Duodenal mucosa (tissue), 2 donors: ENCODE data around the gene PAFAH1B1.
"Not testable (repeated sequence)": the region's sequence is repeated elsewhere in the genome, so short reads cannot be mapped to it uniquely, and the experiment has no call there.

ENCODE experiments used
- H3K27ac ChIP-seq: one replicate; pipeline ENCODE4 v1.7.0; 2013; ENCODE audit warnings: low read depth, low read length
- H3K27me3 ChIP-seq, 2 donors: one replicate each; pipeline ENCODE4 v1.7.0; 2013; ENCODE audit warnings: low read length in 2 of 2, control low read depth in 1 of 2; ENCODE audit not compliant: insufficient read depth in 2 of 2, control insufficient read depth in 1 of 2
- H3K36me3 ChIP-seq, 2 donors: one replicate each; pipeline ENCODE4 v1.7.0; 2013; ENCODE audit warnings: low read length in 2 of 2, control low read depth in 1 of 2; ENCODE audit not compliant: insufficient read depth in 2 of 2, control insufficient read depth in 1 of 2
- H3K4me1 ChIP-seq, 2 donors: one replicate each; pipeline ENCODE4 v1.7.0; 2013; ENCODE audit warnings: low read length in 2 of 2, control low read depth in 1 of 2; ENCODE audit not compliant: insufficient read depth in 2 of 2, control insufficient read depth in 1 of 2
- H3K4me3 ChIP-seq, 2 donors: one replicate each; pipeline ENCODE4 v1.7.0; 2013; ENCODE audit warnings: low read length in 2 of 2, low read depth in 1 of 2
- H3K9ac ChIP-seq, 2 donors: one replicate each; pipeline ENCODE4 v1.7.0; 2013; ENCODE audit warnings: low read length in 2 of 2, low read depth in 1 of 2
- H3K9me3 ChIP-seq, 2 donors: one replicate each; pipeline ENCODE4 v1.7.0; 2013; ENCODE audit warnings: low read length in 2 of 2, control low read depth in 1 of 2; ENCODE audit not compliant: control insufficient read depth in 1 of 2

PAFAH1B1 gene

GRCh38 chr17:2656283-2656682 is 62.8 kb downstream of the PAFAH1B1 start:
- Histone ChIP-seq H3K27ac (no peak overlapping the region), H3K4me1 (no peaks in the 10 kb centered on the region), H3K9ac (no peak overlapping the region), H3K4me3 (no peak overlapping the region), H3K27me3 (no peaks in the 10 kb centered on the region), H3K9me3 (no peaks in the 10 kb centered on the region), H3K36me3 (peaks cover 0 to 10% of the 10 kb centered on the region in 2 donors)

GRCh38 chr17:2659337-2659736 is 65.9 kb downstream of the PAFAH1B1 start:
- not testable (repeated sequence) for H3K36me3 ChIP-seq

GRCh38 chr17:2660410-2660809 is 67.0 kb downstream of the PAFAH1B1 start:
- H3K27ac ChIP-seq, H3K36me3 ChIP-seq, H3K27me3 ChIP-seq, H3K4me3 ChIP-seq, H3K9me3 ChIP-seq, H3K9ac ChIP-seq, H3K4me1 ChIP-seq: not testable (repeated sequence)

More at GRCh38 chr17:2659337-2659736, 65.9 kb downstream of the PAFAH1B1 start:
- not testable (repeated sequence) for H3K27ac ChIP-seq, H3K9ac ChIP-seq, H3K4me3 ChIP-seq, H3K27me3 ChIP-seq, H3K4me1 ChIP-seq, H3K9me3 ChIP-seq

- peaks cover 32 to 75% of the 10 kb centered on the region in 2 donors for H3K36me3 ChIP-seq
Measured at GRCh38 chr17:2672026-2672425, 78.6 kb downstream of the PAFAH1B1 start.

GRCh38 chr17:2679247-2679646 is 85.8 kb downstream of the PAFAH1B1 start:
- H3K9me3 ChIP-seq, H3K4me3 ChIP-seq, H3K9ac ChIP-seq, H3K27ac ChIP-seq, H3K27me3 ChIP-seq, H3K4me1 ChIP-seq: not testable (repeated sequence)
- peaks cover 25 to 76% of the 10 kb centered on the region in 2 donors for H3K36me3 ChIP-seq

More at GRCh38 chr17:2672026-2672425, 78.6 kb downstream of the PAFAH1B1 start:
- no peak overlapping the region for H3K9ac ChIP-seq
- no peaks in the 10 kb centered on the region for H3K9me3 ChIP-seq
- no peak overlapping the region for H3K4me3 ChIP-seq
- H3K27me3 ChIP-seq, result no peaks in the 10 kb centered on the region
- no peak overlapping the region for H3K27ac ChIP-seq
- H3K4me1 ChIP-seq, result no peaks in the 10 kb centered on the region

- Histone ChIP-seq H3K9me3 (no peaks in the 10 kb centered on the region), H3K9ac (no peak overlapping the region), H3K4me3 (no peak overlapping the region), H3K36me3 (peaks cover 25 to 76% of the 10 kb centered on the region in 2 donors), H3K27ac (no peak overlapping the region), H3K4me1 (peaks cover 0 to 3% of the 10 kb centered on the region in 2 donors), H3K27me3 (no peaks in the 10 kb centered on the region)
Measured at GRCh38 chr17:2680961-2681360, 87.5 kb downstream of the PAFAH1B1 start.

- H3K4me3 ChIP-seq, result no peak overlapping the region
- H3K36me3 ChIP-seq, result peaks cover 25 to 69% of the 10 kb centered on the region in 2 donors
- H3K27me3 ChIP-seq, result no peaks in the 10 kb centered on the region
- H3K27ac ChIP-seq, result no peak overlapping the region
- H3K9me3 ChIP-seq, result no peaks in the 10 kb centered on the region
- no peak overlapping the region for H3K9ac ChIP-seq
- peaks cover 3 to 4% of the 10 kb centered on the region in 2 donors for H3K4me1 ChIP-seq
Measured at GRCh38 chr17:2681650-2682049, 88.2 kb downstream of the PAFAH1B1 start.

- H3K4me3 ChIP-seq, result no peak overlapping the region
- H3K36me3 ChIP-seq, result peaks cover 25 to 64% of the 10 kb centered on the region in 2 donors
- no peak overlapping the region for H3K9ac ChIP-seq
- H3K9me3 ChIP-seq, result no peaks in the 10 kb centered on the region
- no peaks in the 10 kb centered on the region for H3K27me3 ChIP-seq
- peaks cover 3 to 9% of the 10 kb centered on the region in 2 donors for H3K4me1 ChIP-seq
- no peak overlapping the region for H3K27ac ChIP-seq
Measured at GRCh38 chr17:2682176-2682938, 88.9 kb downstream of the PAFAH1B1 start.

GRCh38 chr17:2683912-2684311 is 90.5 kb downstream of the PAFAH1B1 start:
- no peaks in the 10 kb centered on the region for H3K27me3 ChIP-seq
- H3K27ac ChIP-seq, result no peak overlapping the region
- peaks cover 3 to 9% of the 10 kb centered on the region in 2 donors for H3K4me1 ChIP-seq
- H3K9ac ChIP-seq, result no peak overlapping the region
- H3K4me3 ChIP-seq, result no peak overlapping the region
- H3K36me3 ChIP-seq, result peaks cover 20 to 57% of the 10 kb centered on the region in 2 donors
- H3K9me3 ChIP-seq, result no peaks in the 10 kb centered on the region

GRCh38 chr17:2684549-2684948 is 91.1 kb downstream of the PAFAH1B1 start:
- no peak overlapping the region for H3K4me3 ChIP-seq
- H3K9ac ChIP-seq, result no peak overlapping the region
- no peaks in the 10 kb centered on the region for H3K9me3 ChIP-seq
- peaks cover 3 to 9% of the 10 kb centered on the region in 2 donors for H3K4me1 ChIP-seq
- H3K27ac ChIP-seq, result no peak overlapping the region
- no peaks in the 10 kb centered on the region for H3K27me3 ChIP-seq
- peaks cover 18 to 56% of the 10 kb centered on the region in 2 donors for H3K36me3 ChIP-seq
